ENCODE measurements around the gene ADCY9.

DNA sequence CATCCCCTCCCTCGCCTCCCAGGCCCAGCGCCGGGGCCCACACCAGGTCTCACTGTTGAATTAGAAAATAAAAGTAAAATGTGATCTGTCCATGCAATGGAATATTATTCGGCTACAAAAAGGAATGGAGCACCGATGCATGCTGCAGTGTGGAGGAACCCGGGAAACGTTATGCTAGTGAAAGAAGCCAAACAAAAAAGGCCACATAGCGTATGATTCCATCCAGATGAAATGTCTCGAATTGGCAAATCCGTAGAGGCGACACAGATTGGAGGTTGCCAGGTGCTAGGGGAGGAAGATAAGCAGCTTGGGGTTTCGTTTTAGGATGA lies 972 bp upstream of the ADCY9 start:
- TF ChIP-seq POLR2A (IDR thresholded peaks at IDR 0.05) (no peak), CTCF (IDR thresholded peaks at IDR 0.05) (no peak)
